ENCODE measurements around the gene FIBCD1.
"Not testable (repeated sequence)": the region's sequence is repeated elsewhere in the genome, so short reads cannot be mapped to it uniquely, and the experiment has no call there.

FIBCD1 gene

GRCh38 chr9:130954925-130955324 lies 15.9 kb upstream of the FIBCD1 start:
- DNase-seq (ENCODE audit: low spot score), result not testable (repeated sequence)

GRCh38 chr9:130954317-130954716 lies 15.3 kb upstream of the FIBCD1 start:
- DNase-seq (ENCODE audit: low spot score), result no peak

GRCh38 chr9:130952065-130952762 lies 13.2 kb upstream of the FIBCD1 start:
- DNase-seq (ENCODE audit: low spot score), result no peak

- no peak for DNase-seq (ENCODE audit: low spot score)
Observed at GRCh38 chr9:130950039-130950311, 10.9 kb upstream of the FIBCD1 start.

GRCh38 chr9:130949188-130950038 lies 10.4 kb upstream of the FIBCD1 start:
- no peak for DNase-seq (ENCODE audit: low spot score)

GRCh38 chr9:130948266-130948665 lies 9.2 kb upstream of the FIBCD1 start:
- no peak for DNase-seq (ENCODE audit: low spot score)

- no peak for DNase-seq (ENCODE audit: low spot score)
Observed at GRCh38 chr9:130947618-130948140, 8.6 kb upstream of the FIBCD1 start.

- DNase-seq (ENCODE audit: low spot score), result no peak
Observed at GRCh38 chr9:130946766-130947617, 7.9 kb upstream of the FIBCD1 start.

- no peak for DNase-seq (ENCODE audit: low spot score)
Observed at GRCh38 chr9:130945173-130945572, 6.1 kb upstream of the FIBCD1 start.

GRCh38 chr9:130944510-130945058 lies 5.5 kb upstream of the FIBCD1 start:
- no peak for DNase-seq (ENCODE audit: low spot score)

GRCh38 chr9:130943777-130944176 lies 4.7 kb upstream of the FIBCD1 start:
- DNase-seq (ENCODE audit: low spot score), result no peak

GRCh38 chr9:130943221-130943620 lies 4.2 kb upstream of the FIBCD1 start:
- no peak for DNase-seq (ENCODE audit: low spot score)

- no peak for DNase-seq (ENCODE audit: low spot score)
Observed at GRCh38 chr9:130942679-130943078, 3.6 kb upstream of the FIBCD1 start.

GRCh38 chr9:130942084-130942483 lies 3.0 kb upstream of the FIBCD1 start:
- DNase-seq (ENCODE audit: low spot score), result no peak

- peak; percentile 87 for DNase-seq (ENCODE audit: low spot score)
Observed at GRCh38 chr9:130940693-130941576, 1.9 kb upstream of the FIBCD1 start.

- DNase-seq (ENCODE audit: low spot score), result no peak
Observed at GRCh38 chr9:130940027-130940549, 1.0 kb upstream of the FIBCD1 start.

GRCh38 chr9:130939405-130940026 lies 469 bp upstream of the FIBCD1 start:
- peak; percentile 81 for DNase-seq (ENCODE audit: low spot score)

- peak; percentile 68 for DNase-seq (ENCODE audit: low spot score)
Observed at GRCh38 chr9:130938184-130938651, 829 bp downstream of the FIBCD1 start.

GRCh38 chr9:130937146-130938076 lies 1.6 kb downstream of the FIBCD1 start:
- no peak for DNase-seq (ENCODE audit: low spot score)
